Activated naive CD8-positive, alpha-beta T cell treated with anti-CD3 and anti-CD28 coated beads for 36 hours (primary cell): Measurements from ENCODE around the gene NCS1. TPM values are rescaled to one million over a fixed set of nuclear protein-coding genes. Genes with fewer than 3 reads are reported as not detected.

ENCODE experiments used
- DNase-seq: peaks from one replicate; pipeline ENCODE4 v3.0.0; 2021
- H3K27ac Mint-ChIP-seq: one replicate; pipeline ENCODE4 v1.8.0; 2022; ENCODE audit warnings: mild to moderate bottlenecking, moderate library complexity, mixed read lengths
- H3K27me3 Mint-ChIP-seq: one replicate; pipeline ENCODE4 v1.8.0; 2022; ENCODE audit warnings: mild to moderate bottlenecking, mixed read lengths
- H3K36me3 Mint-ChIP-seq: one replicate; pipeline ENCODE4 v1.8.0; 2021; ENCODE audit warnings: mild to moderate bottlenecking, mixed read lengths
- H3K4me1 Mint-ChIP-seq: one replicate; pipeline ENCODE4 v1.8.0; 2021; ENCODE audit warnings: mixed read lengths
- H3K4me3 Mint-ChIP-seq: one replicate; pipeline ENCODE4 v1.8.0; 2022; ENCODE audit warnings: mild to moderate bottlenecking, moderate library complexity, mixed read lengths
- H3K9me3 Mint-ChIP-seq: one replicate; pipeline ENCODE4 v1.8.0; 2022; ENCODE audit warnings: mixed read lengths
- total RNA-seq, 2 experiments: library from RNA; stranded (reverse); gene quantifications; one replicate each; pipeline ENCODE4 v1.2.3, GENCODE V29; 2021

NCS1 gene
- total RNA-seq, 2 experiments from 2014 or later = 10.5 to 11.9 TPM

DNA sequence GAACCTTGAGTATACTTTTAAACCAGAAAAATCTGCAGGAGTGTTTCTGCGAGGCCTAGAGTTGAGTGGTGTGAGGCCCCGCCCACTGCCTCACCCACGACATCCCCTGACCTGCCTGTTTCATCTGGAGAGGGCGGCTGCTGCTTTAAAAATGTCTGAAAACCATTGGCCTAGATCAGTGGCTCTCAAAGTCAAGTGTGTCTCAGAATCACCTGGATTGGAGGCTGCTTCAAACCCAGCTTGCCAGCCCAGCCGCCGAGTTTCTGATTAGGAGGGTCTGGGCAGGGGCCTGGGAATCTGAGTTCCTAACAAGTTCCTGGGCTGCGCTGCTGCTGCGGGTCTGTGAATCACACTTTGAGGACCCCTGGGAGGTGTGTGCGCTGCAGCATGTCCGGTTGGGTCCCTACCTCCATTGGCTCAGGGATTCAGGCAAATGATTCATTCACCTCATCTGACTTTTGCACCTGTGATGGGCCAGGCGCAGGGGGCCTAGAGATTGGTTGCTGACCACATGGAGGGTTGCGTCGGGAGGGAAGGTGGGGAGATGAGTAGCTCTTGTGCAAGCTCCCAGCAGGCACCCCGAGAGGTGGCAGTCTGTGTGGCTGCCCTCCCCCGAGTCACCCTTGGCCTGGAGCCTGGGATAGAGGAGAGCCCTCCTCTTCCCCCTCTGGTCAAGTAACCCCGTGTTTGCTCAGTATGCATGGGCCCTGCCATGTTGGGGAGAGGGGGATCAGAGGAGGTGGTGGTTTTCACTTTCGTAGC, 65.7 kb downstream of the NCS1 start:
- Mint-ChIP-seq H3K36me3 (no peaks in the 10 kb centered on the region), H3K27ac (no peak overlapping the region), H3K27me3 (peaks cover 4% of the 10 kb centered on the region), H3K4me1 (peaks cover 23% of the 10 kb centered on the region), H3K4me3 (no peak overlapping the region), H3K9me3 (no peaks in the 10 kb centered on the region)
- DNase-seq = no peak

- H3K9me3 Mint-ChIP-seq = no peaks in the 10 kb centered on the region
- H3K4me1 Mint-ChIP-seq = peaks cover 26% of the 10 kb centered on the region
- no peak overlapping the region for H3K4me3 Mint-ChIP-seq
- no peaks in the 10 kb centered on the region for H3K36me3 Mint-ChIP-seq
- no peak overlapping the region for H3K27ac Mint-ChIP-seq
- peaks cover 4% of the 10 kb centered on the region for H3K27me3 Mint-ChIP-seq
- DNase-seq = no peak
These were observed 67.1 kb downstream of the NCS1 start for GRCh38 chr9:130239363-130239695.

DNA sequence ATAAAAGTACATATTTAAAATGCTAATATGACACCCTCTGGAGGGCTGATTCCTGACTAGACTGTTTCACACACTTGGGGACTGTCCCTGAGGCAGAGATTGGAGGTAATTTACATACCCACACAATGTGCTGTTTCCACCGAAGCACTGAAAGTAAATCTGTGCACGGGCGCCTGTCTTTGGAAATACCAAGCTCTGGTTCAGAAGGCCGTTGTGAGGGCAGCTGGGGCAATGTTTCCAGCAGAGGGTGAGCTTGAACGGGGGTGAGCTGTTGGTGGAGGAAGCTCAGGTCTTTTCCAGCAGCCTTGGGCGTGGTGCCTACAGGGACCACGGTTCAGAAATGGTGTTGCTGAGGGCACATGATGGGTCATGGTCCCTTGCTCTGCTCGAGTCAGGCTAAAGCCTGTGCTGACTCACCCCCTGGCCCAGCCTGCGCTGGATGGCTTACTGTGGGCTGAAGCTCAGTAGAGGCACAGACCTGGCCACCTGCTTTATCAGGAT, 67.6 kb downstream of the NCS1 start:
- Mint-ChIP-seq H3K27me3 (peaks cover 4% of the 10 kb centered on the region), H3K4me1 (peaks cover 26% of the 10 kb centered on the region), H3K36me3 (no peaks in the 10 kb centered on the region), H3K9me3 (no peaks in the 10 kb centered on the region), H3K4me3 (no peak overlapping the region), H3K27ac (no peak overlapping the region)
- DNase-seq = peak; percentile 71

GRCh38 chr9:130240410-130241197, 68.4 kb downstream of the NCS1 start:
- peak; percentile 31 for DNase-seq
- Mint-ChIP-seq H3K4me3 (no peak overlapping the region), H3K9me3 (no peaks in the 10 kb centered on the region), H3K36me3 (no peaks in the 10 kb centered on the region), H3K27ac (no peak overlapping the region), H3K27me3 (peaks cover 4% of the 10 kb centered on the region), H3K4me1 (peaks cover 26% of the 10 kb centered on the region)

DNA sequence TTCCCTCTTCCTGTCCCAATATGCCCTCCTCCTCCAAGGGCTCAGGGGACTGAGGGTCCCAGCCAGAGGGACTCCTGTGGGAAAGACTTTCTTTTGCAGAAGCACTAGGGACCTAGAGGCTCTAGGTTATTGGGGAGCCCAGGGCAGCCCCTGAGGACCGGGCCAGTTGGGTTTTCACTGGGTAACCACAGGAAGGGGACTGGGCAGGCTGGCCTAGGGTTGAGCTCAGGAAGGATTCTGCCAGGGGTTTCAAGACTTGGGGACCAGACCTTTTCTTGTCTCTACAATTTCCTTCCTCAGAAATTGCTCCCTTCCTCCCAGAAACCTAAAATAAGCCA, 69.0 kb downstream of the NCS1 start:
- Mint-ChIP-seq H3K4me3 (no peak overlapping the region), H3K9me3 (no peaks in the 10 kb centered on the region), H3K27me3 (peaks cover 4% of the 10 kb centered on the region), H3K4me1 (peaks cover 22% of the 10 kb centered on the region), H3K36me3 (no peaks in the 10 kb centered on the region), H3K27ac (no peak overlapping the region)
- DNase-seq = no peak

DNA sequence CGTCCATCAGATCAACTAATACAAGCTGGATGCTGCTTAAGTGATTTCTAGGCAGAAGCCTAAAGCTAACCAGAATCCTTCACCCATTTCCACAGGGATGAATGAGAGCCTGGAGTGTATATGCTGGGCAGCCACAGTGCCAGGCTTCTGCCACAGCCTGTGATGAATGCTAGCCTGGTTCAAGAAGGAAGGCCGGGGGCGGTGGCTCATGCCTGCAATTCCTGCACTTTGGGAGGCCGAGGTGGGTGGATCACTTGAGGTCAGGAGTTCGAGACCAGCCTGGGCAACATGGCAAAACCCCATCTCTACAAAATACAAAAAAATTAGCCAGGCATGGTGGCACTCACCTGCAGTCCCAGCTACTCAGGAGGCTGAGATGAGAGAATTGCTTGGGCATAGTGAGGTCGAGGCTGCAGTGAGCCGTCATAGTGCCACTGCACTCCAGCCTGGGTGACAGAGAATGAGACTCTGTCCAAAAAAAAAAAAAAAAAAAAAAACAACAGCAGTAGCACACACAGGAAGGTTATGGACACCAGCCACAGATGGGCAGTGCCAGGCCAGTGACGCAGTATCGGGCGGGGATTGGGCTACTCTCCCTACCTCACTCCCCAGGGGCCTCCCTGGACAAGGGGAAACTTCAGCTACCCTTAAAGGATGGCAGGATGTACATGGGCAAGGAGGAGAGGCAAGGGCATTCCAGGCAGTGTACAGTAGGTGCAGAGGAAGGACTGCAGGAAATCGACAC, 70.2 kb downstream of the NCS1 start:
- H3K36me3 Mint-ChIP-seq = no peaks in the 10 kb centered on the region
- peaks cover 4% of the 10 kb centered on the region for H3K27me3 Mint-ChIP-seq
- peaks cover 22% of the 10 kb centered on the region for H3K4me1 Mint-ChIP-seq
- no peak overlapping the region for H3K27ac Mint-ChIP-seq
- no peaks in the 10 kb centered on the region for H3K9me3 Mint-ChIP-seq
- no peak for DNase-seq
- H3K4me3 Mint-ChIP-seq = no peak overlapping the region

GRCh38 chr9:130243015-130243881, 71.0 kb downstream of the NCS1 start:
- H3K27ac Mint-ChIP-seq = no peak overlapping the region
- H3K27me3 Mint-ChIP-seq = no peaks in the 10 kb centered on the region
- peaks cover 22% of the 10 kb centered on the region for H3K4me1 Mint-ChIP-seq
- H3K9me3 Mint-ChIP-seq = no peaks in the 10 kb centered on the region
- H3K36me3 Mint-ChIP-seq = no peaks in the 10 kb centered on the region
- DNase-seq = peak; percentile 74
- H3K4me3 Mint-ChIP-seq = no peak overlapping the region

- H3K36me3 Mint-ChIP-seq = no peaks in the 10 kb centered on the region
These were observed 71.6 kb downstream of the NCS1 start for GRCh38 chr9:130243882-130244170.

DNA sequence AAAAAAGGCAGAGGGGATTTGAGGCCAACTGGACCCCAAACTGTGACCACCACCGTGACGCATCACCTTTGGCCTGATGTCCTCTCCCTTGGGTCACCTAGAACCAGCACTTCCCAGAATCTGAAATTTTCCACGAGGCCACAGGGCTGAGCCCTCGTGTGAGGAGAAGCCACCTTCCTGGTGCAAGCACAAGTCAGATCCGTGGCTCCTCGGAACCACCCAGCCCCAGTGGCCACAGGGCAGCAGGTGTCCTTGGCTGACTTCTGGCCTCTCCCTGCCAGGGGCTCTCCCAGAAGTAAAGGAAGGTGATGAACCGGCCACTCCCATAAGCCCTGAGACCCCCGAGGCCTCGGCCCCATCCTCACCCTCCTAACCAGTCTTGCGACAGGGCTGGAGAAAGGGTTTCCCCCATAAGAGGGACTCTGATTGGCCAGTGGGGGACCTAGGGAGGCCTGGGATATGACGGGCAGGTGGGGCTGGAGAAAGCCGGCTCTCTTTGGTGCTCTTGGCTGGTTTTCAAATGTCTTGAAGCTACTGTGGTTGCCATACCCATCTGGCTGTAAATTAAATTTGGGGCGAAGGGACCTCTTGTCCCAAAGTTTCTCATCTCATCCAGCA, 72.5 kb downstream of the NCS1 start:
- Mint-ChIP-seq H3K9me3 (no peaks in the 10 kb centered on the region), H3K27me3 (peaks cover 2% of the 10 kb centered on the region), H3K4me1 (peaks cover 19% of the 10 kb centered on the region), H3K27ac (no peak overlapping the region), H3K36me3 (no peaks in the 10 kb centered on the region), H3K4me3 (no peak overlapping the region)
- no peak for DNase-seq

More at GRCh38 chr9:130243882-130244170, 71.6 kb downstream of the NCS1 start:
- DNase-seq = no peak
- H3K4me3 Mint-ChIP-seq = no peak overlapping the region
- H3K9me3 Mint-ChIP-seq = no peaks in the 10 kb centered on the region
- H3K4me1 Mint-ChIP-seq = peaks cover 22% of the 10 kb centered on the region
- no peak overlapping the region for H3K27ac Mint-ChIP-seq
- H3K27me3 Mint-ChIP-seq = no peaks in the 10 kb centered on the region

GRCh38 chr9:130245474-130245873, 73.3 kb downstream of the NCS1 start:
- Mint-ChIP-seq H3K4me1 (peaks cover 11% of the 10 kb centered on the region), H3K4me3 (no peak overlapping the region), H3K36me3 (no peaks in the 10 kb centered on the region), H3K27ac (no peak overlapping the region), H3K9me3 (no peaks in the 10 kb centered on the region), H3K27me3 (peaks cover 10% of the 10 kb centered on the region)
- no peak for DNase-seq

DNA sequence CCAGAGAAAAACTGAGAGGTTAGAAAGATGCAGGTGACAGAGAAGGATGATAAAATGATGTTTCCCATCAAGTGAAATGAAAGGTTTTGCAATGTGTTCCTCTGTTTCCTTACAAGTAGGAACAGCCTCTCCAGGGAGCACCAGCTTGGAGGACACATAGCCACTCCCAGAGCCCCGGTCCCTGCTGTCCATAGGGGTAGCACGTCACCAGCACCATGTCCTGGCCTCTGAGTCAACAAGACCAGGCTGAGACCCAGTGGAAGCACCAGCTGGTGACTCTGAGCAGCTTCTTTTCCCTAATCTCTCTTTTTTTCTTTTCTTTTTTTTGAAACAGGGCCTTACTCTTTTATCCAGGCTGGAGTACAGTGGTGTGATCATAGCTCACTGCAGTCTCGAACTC, 73.9 kb downstream of the NCS1 start:
- Mint-ChIP-seq H3K4me3 (no peak overlapping the region), H3K27ac (no peak overlapping the region), H3K27me3 (peaks cover 13% of the 10 kb centered on the region), H3K9me3 (no peaks in the 10 kb centered on the region), H3K4me1 (peaks cover 6% of the 10 kb centered on the region), H3K36me3 (no peaks in the 10 kb centered on the region)
- no peak for DNase-seq

DNA sequence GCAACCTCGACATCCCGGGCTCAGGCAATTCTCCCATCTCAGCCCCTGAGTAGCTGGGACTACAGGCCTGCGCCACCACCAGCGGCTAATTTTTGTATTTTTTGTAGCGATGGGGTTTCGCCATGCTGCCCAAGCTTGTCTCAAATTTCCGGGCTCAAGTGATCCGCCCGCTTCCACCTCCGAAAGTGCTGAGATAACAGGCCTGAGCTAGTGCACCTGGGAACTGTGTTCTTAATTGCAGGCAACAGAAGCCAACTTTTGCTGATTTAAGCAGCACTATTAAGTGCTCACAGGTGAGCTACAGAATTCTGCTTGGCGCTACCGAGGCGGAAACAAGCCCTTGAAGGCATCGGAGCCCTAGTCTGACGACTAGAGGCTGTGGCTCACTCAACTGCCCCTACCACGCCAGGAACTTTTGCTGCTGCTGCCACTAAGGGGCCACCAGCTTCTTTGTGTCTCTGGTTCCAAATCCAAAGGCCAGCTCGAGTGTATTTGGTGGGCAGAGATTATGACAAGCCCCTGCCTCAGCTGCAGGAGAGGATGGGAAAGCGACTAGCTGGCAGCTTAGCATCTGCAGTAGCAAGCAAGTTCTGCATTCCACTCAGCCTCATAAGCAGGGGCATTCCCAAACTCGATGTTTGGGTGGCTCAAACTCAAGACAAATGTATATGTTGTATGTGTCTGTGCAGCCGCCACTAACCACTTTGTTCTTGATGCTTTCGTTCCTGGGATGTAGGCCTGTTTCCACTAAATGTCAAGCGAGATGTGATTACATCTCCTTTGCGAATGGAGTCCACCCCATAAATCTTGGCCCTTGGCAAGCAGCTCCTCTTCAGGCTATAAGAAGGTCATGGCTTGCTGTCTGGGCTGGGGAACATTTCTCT, 82.8 kb downstream of the NCS1 start:
- no peak overlapping the region for H3K27ac Mint-ChIP-seq
- H3K4me1 Mint-ChIP-seq = no peaks in the 10 kb centered on the region
- no peak overlapping the region for H3K4me3 Mint-ChIP-seq
- H3K9me3 Mint-ChIP-seq = no peaks in the 10 kb centered on the region
- H3K27me3 Mint-ChIP-seq = peaks cover 17% of the 10 kb centered on the region
- DNase-seq = no peak
- H3K36me3 Mint-ChIP-seq = no peaks in the 10 kb centered on the region

DNA sequence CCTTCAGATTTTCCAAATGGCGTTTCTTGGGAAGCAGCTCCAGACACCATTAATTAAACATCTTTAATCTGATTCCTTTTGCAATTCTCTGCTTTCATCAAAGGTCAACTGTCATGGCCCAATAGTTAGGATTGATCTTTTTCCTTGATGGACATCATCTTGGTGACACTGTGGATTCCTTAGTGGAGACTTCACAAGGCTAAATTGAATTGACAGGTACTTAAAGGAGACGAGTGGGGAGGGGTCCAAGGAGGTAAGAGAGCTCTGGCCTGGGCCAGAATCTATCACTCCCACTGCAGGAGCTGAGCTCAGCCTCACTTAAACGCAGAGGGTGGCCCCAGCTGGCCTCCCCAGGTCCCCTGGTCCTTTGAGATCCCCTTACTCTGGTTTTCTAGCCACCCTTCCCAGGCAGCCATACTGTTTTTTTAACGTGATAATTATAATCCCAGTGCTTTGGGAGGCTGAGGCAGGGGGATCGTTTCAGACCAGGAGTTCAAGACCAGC, 83.5 kb downstream of the NCS1 start:
- Mint-ChIP-seq H3K4me3 (no peak overlapping the region), H3K9me3 (no peaks in the 10 kb centered on the region), H3K27me3 (peaks cover 13% of the 10 kb centered on the region), H3K4me1 (no peaks in the 10 kb centered on the region), H3K27ac (no peak overlapping the region), H3K36me3 (no peaks in the 10 kb centered on the region)
- no peak for DNase-seq
